ENCODE results near the gene SMYD3.

Gene SMYD3

DNA sequence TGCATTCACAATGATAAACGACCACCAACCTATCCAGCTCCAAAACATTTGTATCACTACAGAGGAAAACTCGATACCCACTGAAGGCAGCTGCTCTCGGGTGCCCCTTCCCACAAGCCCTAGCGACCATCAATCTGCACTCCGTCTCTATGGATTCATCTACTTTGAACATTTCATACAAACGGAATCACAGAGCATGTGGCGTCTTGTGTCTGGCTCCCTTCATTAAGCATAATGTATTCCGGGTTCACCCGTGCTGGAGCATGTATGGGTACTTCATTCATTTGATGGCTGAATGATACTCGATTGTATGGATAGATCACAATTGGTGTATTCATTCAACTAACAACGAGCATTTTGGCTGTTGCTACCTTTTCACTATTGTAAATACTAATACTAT, 340.2 kb downstream of the SMYD3 start:
- no peak for FAIRE-seq

DNA sequence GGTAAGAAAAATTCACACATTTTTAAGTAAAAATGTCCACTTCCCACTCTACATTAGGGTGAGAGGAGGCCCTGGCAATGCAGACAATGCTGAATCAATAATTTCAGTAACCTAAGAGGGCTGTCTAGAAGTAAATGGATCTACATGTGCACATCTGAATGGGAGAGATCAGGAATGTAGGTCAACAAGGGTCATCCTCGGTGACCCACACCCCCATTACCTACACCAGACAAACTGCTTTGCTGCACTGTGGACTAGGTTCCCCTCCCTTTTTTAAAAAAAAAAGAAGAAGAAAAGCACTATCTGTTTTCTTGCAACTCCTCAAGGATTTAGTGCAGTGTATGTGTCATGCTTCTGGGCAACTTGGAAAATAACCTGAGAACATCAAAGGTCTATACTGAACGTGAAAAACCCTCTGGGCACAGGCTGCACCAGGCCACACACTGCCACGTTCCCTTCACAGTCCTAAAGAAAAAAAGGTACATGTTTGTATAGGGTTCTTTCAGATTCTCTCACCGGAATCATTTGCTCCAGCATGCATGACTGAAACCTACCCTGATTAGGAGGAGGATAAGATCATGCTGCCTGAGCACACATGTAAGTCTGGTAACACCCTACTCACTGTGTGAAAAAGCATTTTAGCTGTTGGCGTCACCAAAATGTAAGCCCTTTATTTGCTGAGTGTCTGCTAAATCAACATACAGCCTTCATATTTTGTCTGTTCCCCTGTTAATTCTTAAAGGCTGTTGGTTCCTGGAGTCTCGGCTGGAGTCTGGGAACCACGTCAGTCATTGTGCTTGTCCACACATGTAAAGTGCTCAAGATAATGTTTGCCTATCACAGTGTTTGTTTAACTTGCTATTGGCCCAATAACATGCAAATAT, 341.0 kb downstream of the SMYD3 start:
- no peak for FAIRE-seq

DNA sequence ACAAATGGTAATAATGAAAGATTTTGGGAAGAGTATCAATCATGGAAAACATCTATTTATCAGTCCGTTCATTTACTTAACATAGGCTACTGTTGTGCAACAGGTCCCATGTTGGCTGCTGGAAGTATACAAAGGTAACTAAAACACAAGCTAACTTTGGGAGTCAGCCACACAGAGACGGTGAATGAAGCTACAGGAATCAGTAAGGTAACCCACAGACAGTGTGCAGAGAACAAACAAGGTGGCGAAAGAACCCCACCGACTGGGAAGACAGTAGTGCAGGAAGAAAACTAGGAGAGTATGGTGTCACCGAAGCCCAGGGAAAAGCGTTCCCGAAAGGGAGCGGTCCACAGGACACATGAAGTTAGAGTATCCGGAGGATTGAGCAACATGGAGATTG, 342.3 kb downstream of the SMYD3 start:
- FAIRE-seq = no peak

- no peak for FAIRE-seq
These were observed 344.5 kb downstream of the SMYD3 start for GRCh38 chr1:246162560-246162959.

GRCh38 chr1:246161626-246162025, 345.5 kb downstream of the SMYD3 start:
- no peak for FAIRE-seq

DNA sequence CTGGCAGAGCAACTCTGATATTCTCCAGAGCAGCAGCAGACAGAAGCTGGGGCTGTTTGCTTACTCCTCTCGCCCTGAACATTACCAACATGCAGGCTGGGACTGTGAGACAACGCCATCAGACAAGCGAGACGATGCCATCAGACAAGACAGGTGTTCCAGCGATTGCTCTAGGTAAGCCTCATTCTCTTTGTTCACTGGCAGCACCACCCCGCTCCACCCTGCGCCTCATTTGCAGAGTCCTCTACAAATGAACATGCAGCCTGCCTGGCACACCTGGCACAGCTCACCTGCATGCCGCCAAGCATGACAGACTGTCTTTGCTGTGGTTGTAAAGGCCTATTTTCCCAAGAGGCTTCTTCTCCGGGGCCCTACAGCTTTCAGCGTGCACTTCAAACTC, 346.2 kb downstream of the SMYD3 start:
- FAIRE-seq = no peak

DNA sequence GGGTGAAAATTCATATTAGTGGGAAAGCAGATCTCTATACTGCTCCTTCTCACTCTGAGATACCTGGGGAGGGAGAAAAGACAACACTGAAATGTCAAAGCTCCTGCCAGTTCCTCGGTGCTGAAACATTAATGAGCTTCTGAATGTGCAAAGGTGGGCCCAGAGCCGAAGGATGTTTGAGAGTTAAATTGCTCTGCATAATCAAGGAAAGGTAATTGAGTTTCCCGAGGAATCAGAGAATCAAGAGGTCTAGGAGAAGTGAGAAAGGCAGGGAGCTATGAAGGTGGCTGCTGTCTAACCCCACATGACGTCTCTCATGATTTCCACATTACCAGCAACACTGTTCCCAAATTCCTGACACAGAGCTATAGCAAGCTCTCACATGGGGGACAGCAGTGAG, 346.7 kb downstream of the SMYD3 start:
- no peak for FAIRE-seq

GRCh38 chr1:246159279-246160227, 347.5 kb downstream of the SMYD3 start:
- FAIRE-seq = no peak

DNA sequence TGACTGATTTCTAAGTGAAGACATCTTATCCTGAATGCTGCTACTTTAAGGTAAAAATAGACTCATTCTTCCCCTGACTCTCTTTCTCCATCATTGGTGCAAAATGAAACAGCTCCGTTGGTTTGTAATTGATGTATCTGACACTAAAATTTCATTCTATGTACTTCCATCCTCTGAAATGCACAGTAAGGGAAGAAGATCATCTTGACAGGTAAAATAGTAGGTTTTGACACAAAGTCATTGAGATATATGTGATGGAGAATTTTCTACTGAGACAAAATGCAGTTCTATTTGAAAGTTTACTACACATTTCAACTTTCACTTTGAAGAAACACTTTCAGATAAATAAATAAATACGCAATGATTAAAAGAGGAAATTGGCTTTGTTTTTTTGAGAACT, 348.9 kb downstream of the SMYD3 start:
- FAIRE-seq = no peak

DNA sequence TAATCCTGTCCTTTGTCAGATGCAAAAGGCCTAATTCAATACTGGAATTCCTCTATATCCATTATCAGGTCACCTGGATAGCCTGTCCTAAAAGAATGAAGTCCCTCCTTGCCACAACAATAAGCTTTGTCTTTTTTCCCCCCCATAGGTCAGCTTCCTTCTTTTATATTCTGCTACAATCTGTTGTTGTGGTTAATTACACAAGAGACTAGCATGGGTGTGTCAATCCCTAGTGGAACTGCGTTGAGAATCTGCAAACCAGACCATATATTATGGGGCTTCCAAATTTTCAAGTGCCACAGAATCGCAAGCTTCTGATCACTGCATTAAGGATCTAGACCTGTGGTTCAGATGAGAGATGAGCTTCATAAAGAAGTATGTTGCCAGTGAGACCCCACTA, 349.6 kb downstream of the SMYD3 start:
- FAIRE-seq = no peak

DNA sequence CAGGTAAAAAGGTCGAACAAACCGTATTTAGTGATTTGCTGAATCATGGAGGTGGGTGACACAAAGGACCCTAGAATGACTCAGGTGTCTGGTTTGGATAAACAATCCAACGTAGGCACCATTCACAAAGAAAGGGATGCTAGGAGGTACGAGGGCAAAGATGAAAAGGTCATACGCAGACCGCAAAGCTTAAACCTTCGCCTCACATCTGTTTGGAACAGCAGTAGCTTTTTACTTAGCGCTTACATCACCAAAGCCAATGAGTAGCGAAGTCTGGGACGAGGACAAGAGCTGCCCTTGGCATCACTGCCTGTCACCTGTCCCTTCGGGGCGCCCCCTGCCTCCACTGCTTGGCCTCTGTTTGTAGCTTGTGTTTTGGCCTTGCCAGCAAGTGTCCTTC, 350.2 kb downstream of the SMYD3 start:
- FAIRE-seq = no peak

- no peak for FAIRE-seq
These were observed 351.2 kb downstream of the SMYD3 start for GRCh38 chr1:246155923-246156322.

- no peak for FAIRE-seq
These were observed 353.3 kb downstream of the SMYD3 start for GRCh38 chr1:246153796-246154212.

DNA sequence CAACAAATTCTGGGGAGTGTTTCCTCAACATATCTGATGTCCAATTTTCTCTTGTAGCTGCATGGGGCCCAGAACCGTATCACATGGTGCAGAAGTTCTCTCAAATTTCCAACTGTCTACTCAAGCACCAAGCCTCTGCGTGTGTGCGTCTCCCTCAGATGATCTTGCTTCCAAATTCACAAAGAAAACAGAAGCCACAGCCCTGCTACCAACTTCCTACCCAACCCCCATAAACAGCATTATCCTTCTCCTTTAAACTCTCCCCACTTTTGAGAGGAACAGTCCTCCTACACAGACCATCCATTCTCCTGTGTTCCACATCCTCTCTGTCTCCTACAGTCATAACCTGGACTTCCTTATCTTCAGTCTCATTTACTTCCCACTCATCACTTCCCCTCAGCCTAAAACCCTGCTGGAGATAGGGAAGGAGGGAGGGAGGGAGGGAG, 354.1 kb downstream of the SMYD3 start:
- no peak for FAIRE-seq

DNA sequence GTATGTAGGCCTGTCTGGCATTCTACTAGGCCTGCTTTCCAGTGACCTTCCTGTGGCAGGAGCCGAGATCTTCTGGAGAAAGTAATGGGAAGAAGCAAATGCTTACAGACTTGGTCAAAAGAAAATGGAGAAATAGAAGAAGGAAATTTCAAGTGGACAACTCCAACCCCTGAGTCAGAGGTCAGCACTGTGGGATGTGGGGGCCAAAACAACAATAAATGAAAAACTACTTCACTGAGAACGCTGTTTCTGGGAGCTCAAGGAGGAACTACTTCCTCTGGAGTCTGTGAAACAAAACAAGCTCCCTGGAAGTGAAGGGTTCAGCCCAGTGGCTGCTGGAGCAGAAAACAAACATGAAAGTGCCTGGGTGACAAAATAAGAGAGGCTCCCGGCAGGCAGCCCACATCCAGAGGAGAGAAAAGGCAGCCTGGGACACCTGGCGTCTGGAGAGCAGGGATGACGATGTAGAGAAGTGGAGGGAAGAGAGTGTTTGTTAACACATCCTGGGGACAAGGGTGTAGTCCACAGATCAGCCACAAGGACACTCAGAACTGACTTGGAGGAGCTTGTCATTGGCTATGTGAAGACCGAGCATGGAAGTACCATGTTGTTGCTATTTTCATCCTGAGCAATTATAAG, 355.2 kb downstream of the SMYD3 start:
- no peak for FAIRE-seq

GRCh38 chr1:246149543-246149942, 357.5 kb downstream of the SMYD3 start:
- no peak for FAIRE-seq

GRCh38 chr1:246147524-246148461, 359.3 kb downstream of the SMYD3 start:
- FAIRE-seq = no peak

- FAIRE-seq = no peak
These were observed 360.1 kb downstream of the SMYD3 start for GRCh38 chr1:246146804-246147523.

- FAIRE-seq = no peak
These were observed 361.2 kb downstream of the SMYD3 start for GRCh38 chr1:246145900-246146299.

DNA sequence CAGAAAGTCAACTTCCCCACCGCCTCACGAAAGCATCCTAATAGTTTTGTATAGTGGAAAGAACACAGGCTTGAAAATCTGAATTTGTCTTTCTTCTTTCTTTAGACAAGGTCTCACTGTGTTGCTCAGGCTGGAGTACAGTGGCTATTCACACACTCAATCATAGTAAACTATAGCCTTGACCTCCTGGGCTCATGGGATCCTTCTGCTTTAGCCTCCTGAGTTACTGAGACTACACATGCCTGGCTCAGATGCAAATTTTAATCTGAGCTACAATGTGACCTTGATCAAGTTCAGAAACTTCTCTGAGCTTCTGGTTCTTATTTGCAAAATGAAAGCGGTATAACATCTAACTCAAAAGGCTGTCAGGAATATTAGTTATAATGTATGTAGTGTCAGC, 362.1 kb downstream of the SMYD3 start:
- FAIRE-seq = no peak

- FAIRE-seq = no peak
These were observed 364.7 kb downstream of the SMYD3 start for GRCh38 chr1:246142320-246142893.
